Measurements from ENCODE around the gene WDR64.

- no peak for TF ChIP-seq CTCF (IDR thresholded peaks at IDR 0.05)
- no peak for TF ChIP-seq POLR2AphosphoS5 (IDR thresholded peaks at IDR 0.05)
- no peak for TF ChIP-seq POLR2A (IDR thresholded peaks at IDR 0.05)
Measured at GRCh38 chr1:241799416-241799815, 147.3 kb downstream of the WDR64 start.

All from sigmoid colon (tissue), 4 donors.